HEK293T (cell line): ENCODE data around the gene CHDH.

Experiments
- CTCF ChIA-PET: fragments of 350-600 bp; formaldehyde crosslinking; extraction: SDS; loops from one replicate; lab custom pipeline; 2021; ENCODE audit warnings: antibody characterized with exemption, inconsistent platforms; lab: Yijun Ruan, JAX
- POLR2A ChIA-PET: fragments of 350-600 bp; formaldehyde crosslinking; extraction: SDS; loops from one replicate; lab custom pipeline; 2020; ENCODE audit warnings: antibody characterized with exemption, inconsistent platforms; lab: Yijun Ruan, JAX
- DNase-seq: peaks from one replicate; pipeline ENCODE4 v3.0.0; 2012; ENCODE audit warnings: mixed read lengths; ENCODE audit errors: extremely low spot score
- ARNT ChIP-seq: fragments of 450-650 bp; IDR thresholded peaks from 2 replicates; pipeline ENCODE4 v1.6.1; 2017; ENCODE audit warnings: mild to moderate bottlenecking
- BHLHE40 ChIP-seq: fragments of 450-650 bp; IDR thresholded peaks from 2 replicates; pipeline ENCODE4 v1.6.1; 2016; ENCODE audit warnings: mild to moderate bottlenecking, moderate library complexity, borderline replicate concordance
- CTBP1 ChIP-seq: fragments of 450-650 bp; IDR thresholded peaks from 2 replicates; pipeline ENCODE4 v1.6.1; 2016; ENCODE audit warnings: borderline replicate concordance
- ELF4 ChIP-seq: fragments of 450-650 bp; IDR thresholded peaks from 2 replicates; pipeline ENCODE4 v1.6.1; 2017; ENCODE audit warnings: antibody characterized with exemption
- FOXA1 ChIP-seq: fragments of 450-650 bp; IDR thresholded peaks from 2 replicates; pipeline ENCODE4 v1.6.1; 2016; ENCODE audit warnings: mild to moderate bottlenecking
- FOXK2 ChIP-seq: fragments of 450-650 bp; IDR thresholded peaks from 2 replicates; pipeline ENCODE4 v1.6.1; 2016; ENCODE audit warnings: mild to moderate bottlenecking
- FOXM1 ChIP-seq: fragments of 450-650 bp; IDR thresholded peaks from 2 replicates; pipeline ENCODE4 v1.6.1; 2017; ENCODE audit warnings: mild to moderate bottlenecking, borderline replicate concordance
- HDGF ChIP-seq: fragments of 450-650 bp; IDR thresholded peaks from 2 replicates; pipeline ENCODE4 v1.6.1; 2017; ENCODE audit warnings: antibody characterized with exemption, borderline replicate concordance
- L3MBTL2 ChIP-seq: fragments of 450-650 bp; conservative IDR thresholded peaks from 2 replicates; pipeline ENCODE4 v1.6.1; 2016; ENCODE audit warnings: mild to moderate bottlenecking
- LEF1 ChIP-seq: fragments of 450-650 bp; IDR thresholded peaks from 2 replicates; pipeline ENCODE4 v1.6.1; 2017; ENCODE audit warnings: mild to moderate bottlenecking, borderline replicate concordance
- NFRKB ChIP-seq: fragments of 450-650 bp; IDR thresholded peaks from 2 replicates; pipeline ENCODE4 v1.6.1; 2016; ENCODE audit warnings: mild to moderate bottlenecking, moderate library complexity
- SP1 ChIP-seq: fragments of 450-650 bp; IDR thresholded peaks from 2 replicates; pipeline ENCODE4 v1.6.1; 2017
- SUZ12 ChIP-seq: fragments of 450-650 bp; IDR thresholded peaks from 2 replicates; pipeline ENCODE4 v1.6.1; 2016; ENCODE audit warnings: mild to moderate bottlenecking
- TARDBP ChIP-seq: fragments of 450-650 bp; IDR thresholded peaks from 2 replicates; pipeline ENCODE4 v1.6.1; 2016
- ZNF384 ChIP-seq: fragments of 450-650 bp; IDR thresholded peaks from 2 replicates; pipeline ENCODE4 v1.6.1; 2016
- TF ChIP-seq, protein P1 (sequence below): fragments of 450-650 bp; IDR thresholded peaks from 2 replicates; pipeline ENCODE4 v1.6.1; 2016

The CHDH gene

DNA sequence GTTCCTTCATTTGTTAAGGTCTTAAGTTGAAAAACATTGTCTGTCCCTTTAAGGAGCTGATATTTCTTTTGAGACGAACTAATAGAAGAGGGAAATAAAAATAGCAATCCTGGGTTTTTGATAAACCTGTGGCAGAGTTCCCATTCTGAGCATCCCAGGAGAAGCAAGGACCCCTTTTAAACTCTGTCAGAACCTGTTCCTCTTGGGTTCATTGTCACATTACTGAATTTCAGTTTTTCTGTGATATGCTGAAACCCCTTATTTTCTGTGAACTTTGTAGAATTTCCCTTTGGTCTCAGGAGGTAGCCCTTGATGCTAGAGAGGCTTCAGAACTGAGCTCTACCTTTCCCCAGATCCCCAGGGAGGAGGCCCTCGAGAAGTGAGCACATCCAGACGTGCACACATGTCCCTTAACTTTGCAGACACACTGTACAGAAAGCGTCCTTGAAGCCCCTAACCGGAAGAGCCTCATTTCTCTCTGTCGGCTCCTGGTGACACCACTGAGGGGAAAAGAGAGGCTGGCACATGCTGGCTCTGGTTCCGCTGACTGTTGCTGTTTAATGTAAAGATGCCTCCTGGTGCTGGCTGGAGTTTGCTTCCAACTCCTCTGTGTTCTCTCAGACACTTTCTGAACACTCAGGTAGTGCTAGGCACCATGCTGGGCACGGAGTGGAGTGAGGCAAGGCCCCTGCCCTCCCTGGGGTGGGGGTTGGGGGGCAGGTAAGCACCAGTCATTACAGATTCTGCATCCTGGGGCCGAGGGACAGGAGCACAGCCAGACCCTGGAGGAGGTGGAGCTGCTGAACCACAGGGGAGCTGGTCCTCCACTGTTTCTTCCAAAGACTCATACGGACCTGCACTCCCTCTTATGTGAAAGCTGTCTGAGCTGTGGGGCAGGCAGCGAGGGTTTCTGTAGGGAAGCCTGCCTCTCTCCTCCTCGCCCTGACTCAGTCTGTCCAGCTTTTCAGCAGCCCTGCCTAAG is 77.5 kb downstream of the CHDH start:
- TF ChIP-seq, protein P1, sequence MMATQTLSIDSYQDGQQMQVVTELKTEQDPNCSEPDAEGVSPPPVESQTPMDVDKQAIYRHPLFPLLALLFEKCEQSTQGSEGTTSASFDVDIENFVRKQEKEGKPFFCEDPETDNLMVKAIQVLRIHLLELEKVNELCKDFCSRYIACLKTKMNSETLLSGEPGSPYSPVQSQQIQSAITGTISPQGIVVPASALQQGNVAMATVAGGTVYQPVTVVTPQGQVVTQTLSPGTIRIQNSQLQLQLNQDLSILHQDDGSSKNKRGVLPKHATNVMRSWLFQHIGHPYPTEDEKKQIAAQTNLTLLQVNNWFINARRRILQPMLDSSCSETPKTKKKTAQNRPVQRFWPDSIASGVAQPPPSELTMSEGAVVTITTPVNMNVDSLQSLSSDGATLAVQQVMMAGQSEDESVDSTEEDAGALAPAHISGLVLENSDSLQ = no peak
- TF ChIP-seq FOXA1 (no peak), FOXM1 (no peak), FOXK2 (no peak), ZNF384 (no peak), BHLHE40 (no peak), ELF4 (no peak), SUZ12 (no peak), NFRKB (no peak), ARNT (no peak), HDGF (no peak), L3MBTL2 (no peak), SP1 (no peak), LEF1 (no peak), CTBP1 (no peak)
- ChIA-PET POLR2A (no interaction called here), CTCF (no interaction called here)
- DNase-seq = no peak

DNA sequence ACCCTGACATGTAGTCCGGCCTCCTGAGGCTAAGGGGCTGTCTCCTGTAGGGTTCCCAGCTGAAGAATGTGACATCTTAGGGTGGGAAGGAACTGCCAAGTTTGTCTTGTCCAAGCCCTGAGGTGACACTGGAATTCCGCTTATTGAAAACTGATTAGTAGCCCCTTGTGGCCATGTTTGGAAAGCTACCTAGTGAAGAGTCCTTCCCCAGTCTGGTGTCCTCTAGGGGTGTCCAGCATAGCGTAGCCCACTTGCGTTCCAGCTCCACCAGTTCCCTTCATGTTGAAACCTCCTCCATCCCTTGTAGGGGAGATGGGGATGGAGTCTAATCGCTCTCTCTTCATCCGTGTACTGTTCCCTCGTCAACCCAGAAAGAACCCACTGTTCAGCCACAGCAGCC is 79.5 kb downstream of the CHDH start:
- TF ChIP-seq, protein P1 = no peak
- TF ChIP-seq SUZ12 = no peak
- no peak for TF ChIP-seq LEF1
- CTCF ChIA-PET = interaction anchor here (0.5 to 0.6 kb wide), 2 partner anchors 155 to 230 kb away, joined by 3 read pairs; no protein-coding TSS in a partner anchor
- no peak for DNase-seq
- POLR2A ChIA-PET = no interaction called here

DNA sequence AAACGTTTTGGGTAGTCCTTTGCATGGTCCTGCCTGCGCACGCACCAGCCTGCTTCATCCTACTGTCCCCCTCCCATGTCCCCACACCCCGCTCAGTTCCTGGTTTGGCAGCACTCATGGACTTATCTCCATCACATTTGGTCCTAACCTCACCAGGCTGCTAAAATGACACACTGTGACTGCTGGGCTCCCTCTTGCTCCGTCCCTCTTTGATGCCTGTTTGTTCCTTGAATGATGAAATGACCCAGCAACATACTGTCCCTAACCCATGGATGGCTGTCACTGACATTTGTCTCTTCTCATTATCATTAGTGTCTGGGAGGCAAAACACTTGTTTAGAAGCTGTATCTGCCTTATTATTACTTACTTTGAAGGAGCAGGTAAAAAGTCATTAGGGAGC is 80.5 kb downstream of the CHDH start:
- TF ChIP-seq LEF1 (no peak), HDGF (no peak), SUZ12 (no peak), L3MBTL2 (no peak), ZNF384 (no peak), BHLHE40 (no peak), CTBP1 (no peak), FOXK2 (no peak), NFRKB (no peak), SP1 (no peak), FOXA1 (no peak)
- TF ChIP-seq, protein P1 = no peak
- ChIA-PET CTCF (no interaction called here), POLR2A (no interaction called here)
- no peak for DNase-seq

DNA sequence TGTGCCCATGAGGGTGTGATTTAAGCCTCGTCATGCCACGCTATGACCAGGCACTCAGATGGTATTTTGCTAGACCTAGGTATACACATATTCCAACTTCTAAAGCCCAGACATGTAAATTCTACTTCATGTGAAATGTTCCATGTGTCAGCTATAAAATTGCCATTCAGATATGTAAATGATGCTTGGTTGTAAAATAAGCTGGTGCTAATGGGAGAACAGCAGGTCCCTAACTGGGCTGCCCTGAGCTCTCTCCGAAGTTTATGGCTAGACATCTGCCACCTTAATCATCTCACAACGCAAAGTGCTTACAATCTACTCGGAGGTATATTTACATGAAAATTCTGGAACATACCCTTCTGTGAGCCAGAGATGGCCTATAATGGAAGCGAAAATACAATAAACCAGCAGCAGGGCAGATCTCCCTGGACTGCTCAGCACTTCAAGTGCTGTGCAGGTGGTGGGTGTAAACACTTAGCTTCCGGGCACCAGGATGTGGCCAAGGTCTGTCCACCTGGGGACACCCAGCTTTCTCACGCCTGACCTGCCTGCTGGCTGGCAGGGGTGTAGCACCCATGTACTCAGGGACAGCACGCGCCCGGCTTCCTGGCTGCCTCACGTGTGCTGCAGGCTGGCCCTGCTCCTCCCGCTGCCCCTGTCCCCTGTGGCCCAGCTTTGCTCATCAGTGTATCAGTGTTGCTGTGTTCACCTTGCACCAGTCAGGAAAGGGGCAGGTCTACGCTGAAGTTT is 82.0 kb downstream of the CHDH start:
- ChIA-PET POLR2A (interaction anchor here (0.7 kb wide), 1 partner anchor 91 kb away, joined by 3 read pairs; no protein-coding TSS in a partner anchor), CTCF (no interaction called here)
- TF ChIP-seq SP1 = no peak
- no peak for TF ChIP-seq ZNF384
- no peak for TF ChIP-seq FOXM1
- TF ChIP-seq HDGF = no peak
- TF ChIP-seq LEF1 = no peak
- TF ChIP-seq L3MBTL2 = no peak
- DNase-seq = no peak

- no peak for DNase-seq
- ChIA-PET POLR2A (no interaction called here), CTCF (no interaction called here)
- no peak for TF ChIP-seq CTBP1
- no peak for TF ChIP-seq ARNT
- TF ChIP-seq, protein P1 = no peak
- no peak for TF ChIP-seq FOXA1
- no peak for TF ChIP-seq ZNF384
- TF ChIP-seq TARDBP = no peak
- TF ChIP-seq BHLHE40 = no peak
- no peak for TF ChIP-seq L3MBTL2
- no peak for TF ChIP-seq FOXM1
- no peak for TF ChIP-seq SP1
- no peak for TF ChIP-seq NFRKB
- TF ChIP-seq FOXK2 = no peak
- TF ChIP-seq SUZ12 = no peak
- TF ChIP-seq HDGF = no peak
- TF ChIP-seq ELF4 = no peak
- TF ChIP-seq LEF1 = no peak
Observed at GRCh38 chr3:53763353-53763752, 82.9 kb downstream of the CHDH start.
